K562 (cell line): Measurements from ENCODE around the gene CT45A3. TPM values are rescaled to one million over a fixed set of nuclear protein-coding genes. Genes with fewer than 3 reads are reported as not detected.

ENCODE experiments used
- ARID3A ChIP-seq: IDR thresholded peaks from 2 replicates; pipeline ENCODE4 v1.6.1; 2012; ENCODE audit warnings: low read depth, low read length, improper control_type of control experiment, borderline replicate concordance
- BRCA1 ChIP-seq, 2 experiments: fragments of 450-650 bp in 1 of 2; sonication (generic) in 1 of 2; formaldehyde crosslinking in 1 of 2; IDR thresholded peaks; 2 replicates each; pipeline versions ENCODE4 v1.5.0 to v1.6.1; 2017 to 2020; ENCODE audit warnings: mild to moderate bottlenecking in 1 of 2, missing genetic modification reagents in 1 of 2
- CREB3L1 ChIP-seq: fragments of 450-650 bp; IDR thresholded peaks from 2 replicates; pipeline ENCODE4 v1.6.1; 2014; ENCODE audit warnings: low read depth, mild to moderate bottlenecking, moderate library complexity, borderline replicate concordance
- CTBP1 ChIP-seq: fragments of 450-650 bp; IDR thresholded peaks from 2 replicates; pipeline ENCODE4 v1.6.1; 2016; ENCODE audit warnings: borderline replicate concordance
- ELF1 ChIP-seq: fragments of 200-800 bp; sonication (Bioruptor generic); IDR thresholded peaks from 2 replicates; pipeline ENCODE4 v1.6.1; 2016; ENCODE audit warnings: missing genetic modification characterization, missing compliant biosample characterization
- GTF2A2 ChIP-seq: IDR thresholded peaks from 2 replicates; pipeline ENCODE4 v1.6.1; 2016; ENCODE audit warnings: mild to moderate bottlenecking, missing genetic modification characterization, missing compliant biosample characterization
- HINFP ChIP-seq: fragments of 450-650 bp; conservative IDR thresholded peaks from 2 replicates; pipeline ENCODE4 v1.6.1; 2016; ENCODE audit warnings: missing genetic modification characterization, low read depth, mild to moderate bottlenecking, control low read depth, missing compliant biosample characterization
- HMGXB4 ChIP-seq: sonication (generic); formaldehyde crosslinking; IDR thresholded peaks from 2 replicates; pipeline ENCODE4 v1.8.1; 2023; ENCODE audit warnings: mild to moderate bottlenecking, missing genetic modification reagents
- PML ChIP-seq: IDR thresholded peaks from 2 replicates; pipeline ENCODE4 v1.6.1; 2012; ENCODE audit warnings: low read length, inconsistent platforms
- XRCC5 ChIP-seq: fragments of 200-400 bp; formaldehyde crosslinking; IDR thresholded peaks from 2 replicates; pipeline ENCODE4 v1.6.1; 2017; ENCODE audit warnings: low read depth, mild to moderate bottlenecking, low read length
- ZNF318 ChIP-seq, 2 experiments: fragments of 450-650 bp; IDR thresholded peaks; 2 replicates each; pipeline ENCODE4 v1.6.1; 2016; ENCODE audit warnings: mild to moderate bottlenecking in 2 of 2, borderline replicate concordance in 1 of 2, low read depth in 1 of 2, moderate library complexity in 1 of 2
- ZNF408 ChIP-seq: fragments of 250-450 bp; sonication (Bioruptor Pico); IDR thresholded peaks from 2 replicates; pipeline ENCODE4 v1.4.0; 2020; ENCODE audit warnings: low read depth, mild to moderate bottlenecking, moderate library complexity
- polyA plus RNA-seq, 8 experiments: library from polyadenylated mRNA; depleted of rRNA in 4 of 8; stranded (reverse) in 5 of 8; unstranded in 3 of 8; fragments of >200 nt; fragmentation: Nextera tagmentation in 2 of 8; fragmentation: Illumina TruSeq in 1 of 8; extraction: Ambion mirVana in 2 of 8; extraction: Trizol in 1 of 8; gene quantifications; 2 replicates each; pipeline versions ENCODE4 v1.2.1 to v1.2.3, GENCODE V29; 2011 to 2014; ENCODE audit warnings: inconsistent platforms in 1 of 8, missing spikeins in 1 of 8
- total RNA-seq, 7 experiments: library from RNA; depleted of rRNA in 6 of 7; stranded (reverse); fragments of >200 nt in 6 of 7; fragmentation: Illumina TruSeq in 2 of 7; extraction: Trizol in 2 of 7; gene quantifications; 2 replicates each; pipeline versions ENCODE4 v1.2.1 to v1.2.3, GENCODE V29; 2011 to 2021; ENCODE audit warnings: low replicate concordance in 1 of 7

Gene CT45A3
- total and polyA plus RNA-seq, 9 of the 15 experiments (the other 6 are each of a cell fraction or from before 2014, with no cell fraction given) = 0.13 to 3.2 (median 0.84) TPM; not detected in 1

GRCh38 chrX:135740681-135741149, 27.3 kb downstream of the CT45A3 start (continued):
- TF ChIP-seq CTBP1 (peak; percentile 64; the same call in 1 of the 2 replicates), BRCA1 (IDR thresholded peaks at IDR 0.05) (no peak), BRCA1 (CRISPR knock-in tag; IDR thresholded peaks at IDR 0.05) (no peak), HMGXB4 (peak; percentile 53; the same call in 1 of the 2 replicates), ZNF408 (CRISPR knock-in tag) (no peak), CREB3L1 (no peak), ARID3A (no peak), XRCC5 (peak; percentile 55), ELF1 (peak; percentile 83), PML (no peak), GTF2A2 (tag) (no peak), HINFP (tag) (no peak), ZNF318 (IDR thresholded peaks at IDR 0.05; ENCODE audit: borderline replicate concordance in 1 of 2, low read depth in 1 of 2) (no peak)
